ENCODE measurements around the gene WDR18.

DNA sequence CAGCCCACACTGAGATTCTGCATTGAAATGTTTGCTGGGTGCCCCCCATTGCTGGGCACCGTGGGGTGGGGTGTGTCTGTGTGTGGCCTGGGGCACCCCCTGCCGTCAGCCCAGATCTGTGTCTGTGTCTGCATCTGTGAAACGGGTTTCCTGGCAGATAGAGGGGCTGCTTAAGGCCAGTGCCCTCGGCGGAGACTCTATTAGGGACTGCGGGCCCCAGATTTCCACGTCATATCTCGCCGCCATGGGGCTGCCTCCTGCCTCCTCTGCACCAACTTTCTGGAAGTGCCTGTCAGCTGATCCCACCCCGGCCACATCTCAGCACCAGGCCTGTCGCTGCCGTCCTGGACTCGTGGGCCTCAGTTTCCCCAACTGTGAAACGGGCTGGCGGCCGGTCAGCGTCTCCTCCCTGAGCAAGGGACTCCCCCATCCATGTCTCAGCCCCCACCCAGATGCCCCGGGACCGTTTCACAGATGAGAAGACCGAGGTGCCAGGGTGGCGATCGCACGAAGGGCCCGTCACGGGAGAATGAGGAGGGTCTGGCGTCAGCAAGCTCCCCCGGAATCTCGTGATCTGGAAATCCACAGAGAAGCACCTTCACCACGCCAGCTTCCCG, 36.9 kb upstream of the WDR18 start:
- TF ChIP-seq, protein P1, sequence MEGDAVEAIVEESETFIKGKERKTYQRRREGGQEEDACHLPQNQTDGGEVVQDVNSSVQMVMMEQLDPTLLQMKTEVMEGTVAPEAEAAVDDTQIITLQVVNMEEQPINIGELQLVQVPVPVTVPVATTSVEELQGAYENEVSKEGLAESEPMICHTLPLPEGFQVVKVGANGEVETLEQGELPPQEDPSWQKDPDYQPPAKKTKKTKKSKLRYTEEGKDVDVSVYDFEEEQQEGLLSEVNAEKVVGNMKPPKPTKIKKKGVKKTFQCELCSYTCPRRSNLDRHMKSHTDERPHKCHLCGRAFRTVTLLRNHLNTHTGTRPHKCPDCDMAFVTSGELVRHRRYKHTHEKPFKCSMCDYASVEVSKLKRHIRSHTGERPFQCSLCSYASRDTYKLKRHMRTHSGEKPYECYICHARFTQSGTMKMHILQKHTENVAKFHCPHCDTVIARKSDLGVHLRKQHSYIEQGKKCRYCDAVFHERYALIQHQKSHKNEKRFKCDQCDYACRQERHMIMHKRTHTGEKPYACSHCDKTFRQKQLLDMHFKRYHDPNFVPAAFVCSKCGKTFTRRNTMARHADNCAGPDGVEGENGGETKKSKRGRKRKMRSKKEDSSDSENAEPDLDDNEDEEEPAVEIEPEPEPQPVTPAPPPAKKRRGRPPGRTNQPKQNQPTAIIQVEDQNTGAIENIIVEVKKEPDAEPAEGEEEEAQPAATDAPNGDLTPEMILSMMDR (IDR thresholded peaks at IDR 0.05) = no peak
- TF ChIP-seq POLR2A (IDR thresholded peaks at IDR 0.05) = no peak
